AG08396 (cell line): ENCODE data around the gene ATG12.
A peak's percentile ranks its signal among the peaks of the same experiment; 100 is the strongest.
"Not testable (repeated sequence)": the region's sequence is repeated elsewhere in the genome, so short reads cannot be mapped to it uniquely, and the experiment has no call there.

Experiments
- DNase-seq: peaks from one replicate; pipeline ENCODE4 v3.0.0; 2012; ENCODE audit warnings: low spot score, mixed read lengths

Gene ATG12

DNA sequence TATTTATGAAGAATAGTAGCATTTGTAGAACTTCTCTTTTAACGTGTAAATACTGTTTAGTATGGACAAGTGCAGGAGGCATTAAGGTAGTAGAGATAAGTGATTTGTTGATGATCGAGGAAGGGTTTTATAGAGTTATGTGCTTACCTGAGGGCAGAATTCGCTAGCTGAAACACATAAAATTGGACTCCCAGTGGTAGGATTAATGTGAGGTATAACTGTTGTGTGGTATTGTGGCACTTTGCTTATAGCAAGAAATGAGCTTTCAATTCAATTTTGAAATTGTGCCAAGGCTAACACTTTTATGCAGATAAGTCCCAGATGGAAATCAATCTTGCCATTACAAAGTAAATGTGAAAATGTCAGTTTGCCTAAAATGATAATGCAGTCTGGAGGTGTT is 1.6 kb upstream of the ATG12 start:
- DNase-seq, result no peak

GRCh38 chr5:115842089-115842935 is 947 bp upstream of the ATG12 start:
- DNase-seq, result peak; percentile 73

DNA sequence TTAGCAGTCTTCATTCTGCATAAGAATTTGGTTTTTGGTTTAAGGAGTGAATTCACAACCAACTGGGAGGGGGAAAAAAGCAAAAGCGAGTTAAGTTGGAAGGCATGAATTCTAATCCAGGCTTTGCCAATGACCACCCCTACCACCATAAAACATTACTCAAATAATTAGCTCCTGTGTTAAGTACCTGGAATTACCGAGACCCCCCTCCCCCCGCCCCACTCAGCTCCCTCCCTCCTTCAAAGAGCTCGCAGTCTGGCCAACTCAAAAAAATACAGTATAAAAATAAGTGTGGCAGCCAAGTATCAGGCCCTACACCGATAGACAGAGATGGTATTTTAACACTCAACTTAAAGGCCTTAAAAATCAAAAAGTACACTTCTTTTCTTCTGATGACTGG is 492 bp downstream of the ATG12 start:
- no peak for DNase-seq

DNA sequence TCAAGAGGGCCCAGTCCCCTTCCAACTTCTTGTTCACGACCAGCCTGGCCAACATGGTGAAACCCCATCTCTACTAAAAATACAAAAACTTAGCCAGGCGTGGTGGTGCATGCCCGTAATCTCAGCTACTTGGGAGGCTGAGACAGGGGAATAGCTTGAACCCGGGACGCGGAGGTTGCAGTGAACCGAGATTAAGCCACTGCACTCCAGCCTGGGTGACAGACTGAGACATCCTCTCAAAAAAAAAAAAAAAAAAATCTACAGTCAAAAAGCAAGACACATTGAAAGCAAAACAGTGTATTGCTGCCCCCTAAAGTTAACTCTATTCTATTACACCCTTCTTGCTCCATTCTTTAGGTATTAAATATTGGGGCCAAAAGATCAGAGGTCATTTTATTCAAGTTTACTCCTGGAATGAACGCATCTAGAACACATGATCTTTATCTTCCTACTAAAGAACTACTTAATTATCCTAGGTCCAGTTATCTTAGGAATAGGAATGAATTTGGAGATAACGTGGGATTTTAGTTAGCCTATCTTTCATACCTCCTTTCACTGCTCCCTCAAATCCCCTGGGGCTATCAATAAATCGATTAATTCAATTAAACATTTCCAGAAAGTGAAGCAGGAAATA is 2.4 kb downstream of the ATG12 start:
- peak; percentile 49 for DNase-seq

GRCh38 chr5:115835481-115835880 is 5.9 kb downstream of the ATG12 start:
- no peak for DNase-seq

DNA sequence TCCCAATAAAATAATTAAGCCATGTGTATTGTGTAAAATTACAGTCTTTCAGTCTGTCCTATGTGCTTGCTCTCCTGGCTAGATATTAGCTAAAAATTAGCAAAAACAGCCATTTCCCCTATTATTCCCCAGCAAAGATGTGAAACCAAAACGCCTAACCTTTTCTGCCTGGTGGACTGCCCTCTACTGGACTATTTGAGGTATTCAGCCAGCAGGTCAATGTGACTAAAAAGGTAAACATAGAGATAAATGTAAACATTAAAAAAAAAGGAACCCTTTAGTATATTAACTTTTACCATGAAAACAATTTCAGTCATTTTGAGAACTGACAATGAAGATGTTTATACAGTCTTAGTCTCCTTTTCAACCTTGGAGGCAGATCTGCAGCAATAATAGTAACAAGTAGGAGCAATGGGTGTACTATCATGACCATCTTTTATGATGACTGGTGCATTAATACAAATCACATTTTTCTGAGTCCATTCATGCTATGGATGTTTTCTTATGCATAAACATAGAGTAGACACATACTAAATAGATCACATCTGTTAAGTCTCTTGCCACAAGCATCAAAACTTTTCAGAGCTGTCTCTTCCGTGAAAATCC is 10.1 kb downstream of the ATG12 start:
- peak; percentile 53 for DNase-seq

DNA sequence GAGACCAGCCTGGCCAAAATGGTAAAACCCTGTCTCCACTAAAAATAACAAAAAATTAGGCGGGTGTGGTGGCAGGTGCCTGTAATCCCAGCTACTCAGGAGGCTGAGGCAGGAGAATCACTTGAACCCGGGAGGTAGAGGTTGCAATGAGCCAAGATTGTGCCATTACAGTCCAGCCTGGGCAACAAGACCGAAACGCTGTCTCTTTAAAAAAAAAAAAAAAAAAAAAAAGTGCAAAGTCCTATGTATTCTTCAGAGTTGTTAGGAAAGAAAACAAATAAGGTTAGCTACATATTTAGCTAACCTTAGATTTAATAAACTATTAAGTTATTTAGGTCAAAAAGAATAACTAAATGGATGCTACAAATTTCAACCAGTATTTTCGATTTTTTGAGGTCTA is 11.5 kb downstream of the ATG12 start:
- no peak for DNase-seq

- no peak for DNase-seq
These were observed 15.4 kb downstream of the ATG12 start for GRCh38 chr5:115825948-115826347.

GRCh38 chr5:115824983-115825382 is 16.4 kb downstream of the ATG12 start:
- DNase-seq, result not testable (repeated sequence)

DNA sequence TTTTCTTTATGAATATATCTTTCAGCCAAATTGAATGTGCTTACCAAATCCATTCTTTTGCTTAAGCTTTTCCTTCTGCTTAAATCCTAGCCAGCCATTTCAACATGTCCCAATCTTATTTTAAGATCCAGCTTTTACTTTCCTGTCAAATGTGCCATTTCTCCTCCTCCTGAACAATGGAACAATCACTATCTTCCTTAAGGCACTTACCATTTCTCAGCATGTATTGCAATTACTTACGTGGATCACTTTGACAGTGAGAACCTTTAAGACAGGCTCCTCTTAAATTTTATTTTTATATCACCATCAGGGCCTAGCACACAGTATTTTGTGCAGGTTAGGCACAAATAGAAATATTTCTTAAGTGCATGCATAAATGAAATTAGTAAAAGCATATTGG is 20.5 kb downstream of the ATG12 start:
- DNase-seq, result no peak

GRCh38 chr5:115818821-115819220 is 22.5 kb downstream of the ATG12 start:
- DNase-seq, result no peak

GRCh38 chr5:115817386-115817785 is 24.0 kb downstream of the ATG12 start:
- DNase-seq, result no peak

DNA sequence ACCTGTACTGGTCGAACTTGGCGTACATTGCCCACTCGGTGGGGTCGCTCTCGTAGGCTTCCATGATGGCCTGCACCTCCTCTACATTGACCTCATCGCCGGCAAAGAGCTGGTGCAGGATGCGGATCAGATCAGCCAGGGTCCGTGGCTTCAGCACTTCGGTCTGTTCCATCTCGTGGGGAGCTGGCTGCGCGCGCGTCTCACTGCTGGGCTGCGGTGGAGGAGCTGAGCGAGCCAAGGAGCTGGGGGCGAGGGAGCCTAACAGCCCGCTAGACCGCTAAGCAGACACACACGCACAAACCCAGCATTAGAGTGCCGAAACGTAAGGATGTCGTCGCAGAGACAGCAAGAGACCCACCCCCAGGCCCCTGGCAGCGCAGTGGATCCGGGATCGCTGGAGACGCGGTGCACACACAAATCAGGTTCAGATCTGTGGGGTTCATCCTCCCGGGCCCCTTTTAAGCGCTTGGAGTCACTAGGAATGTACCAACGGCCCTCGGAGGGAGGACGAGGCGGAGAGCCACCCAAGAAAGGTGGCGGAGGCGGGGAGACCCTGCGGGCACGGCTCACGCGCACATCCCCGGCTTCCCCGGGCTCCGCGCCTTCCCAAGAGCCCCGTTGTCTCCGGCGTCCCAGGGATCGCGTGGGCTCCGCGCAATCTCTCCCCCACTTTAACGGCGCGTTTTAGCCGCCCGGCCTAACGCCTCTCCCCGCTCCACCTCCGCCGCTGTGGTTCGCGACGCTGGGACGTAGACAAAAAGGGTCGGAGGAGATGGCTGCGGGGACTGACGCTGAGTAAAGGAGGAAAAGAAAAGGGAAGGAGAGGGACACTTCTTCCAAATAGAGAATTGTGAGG is 24.9 kb downstream of the ATG12 start, which contains the start of gene CDO1:
Gene CDO1 (minus strand): TSS at position 434 of the 856 bp plus-strand sequence. CDS start 262 bp downstream, at position 172.
- DNase-seq, result peak; percentile 61

DNA sequence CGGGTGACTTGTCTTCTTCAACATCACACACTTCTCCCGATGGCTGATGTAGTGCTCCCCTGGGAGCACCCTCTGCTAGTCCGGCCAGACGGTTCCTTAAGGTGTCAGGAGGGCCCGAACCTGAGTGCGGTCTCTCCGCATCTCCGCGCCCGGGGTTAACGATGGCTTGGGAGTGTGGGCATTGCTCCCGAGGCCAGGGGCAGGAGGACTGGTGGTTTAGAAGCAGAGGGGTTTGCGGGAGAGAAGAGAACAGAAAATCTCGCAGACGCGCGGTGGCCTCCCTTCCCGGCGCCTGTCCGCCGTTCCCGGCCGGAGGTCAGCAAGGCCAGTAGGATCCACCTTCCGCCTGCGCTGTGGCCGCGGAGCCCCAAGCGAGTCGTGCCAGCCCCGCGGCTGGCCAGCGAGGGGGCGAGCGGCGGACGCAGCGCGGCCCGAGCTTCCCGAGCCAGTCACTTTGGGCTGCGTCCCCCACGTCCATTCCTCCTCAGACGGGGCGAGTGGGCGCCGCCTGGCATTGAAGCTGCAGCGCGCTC is 25.6 kb downstream of the ATG12 start:
- peak; percentile 14 for DNase-seq

- DNase-seq, result no peak
These were observed 26.2 kb downstream of the ATG12 start for GRCh38 chr5:115815006-115815692.

DNA sequence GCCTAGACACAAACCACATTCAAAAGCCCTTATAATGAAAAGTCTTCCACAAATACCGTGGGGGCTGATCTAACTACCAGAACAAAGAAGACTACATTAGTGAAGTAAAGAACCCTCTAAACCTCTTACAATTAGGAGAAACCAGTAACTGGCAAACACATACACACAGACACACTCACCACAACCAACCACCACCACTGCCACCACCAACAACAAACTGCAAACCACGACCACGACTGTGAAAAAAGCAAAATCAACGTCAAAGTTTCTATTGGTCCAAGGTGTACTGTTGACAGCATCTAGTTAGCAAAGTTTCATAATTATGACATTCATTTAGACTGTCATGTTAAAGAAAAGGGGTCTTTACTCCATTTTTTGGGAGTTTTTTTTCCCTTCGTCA is 27.6 kb downstream of the ATG12 start:
- no peak for DNase-seq

GRCh38 chr5:115812372-115812771 is 29.0 kb downstream of the ATG12 start:
- no peak for DNase-seq

DNA sequence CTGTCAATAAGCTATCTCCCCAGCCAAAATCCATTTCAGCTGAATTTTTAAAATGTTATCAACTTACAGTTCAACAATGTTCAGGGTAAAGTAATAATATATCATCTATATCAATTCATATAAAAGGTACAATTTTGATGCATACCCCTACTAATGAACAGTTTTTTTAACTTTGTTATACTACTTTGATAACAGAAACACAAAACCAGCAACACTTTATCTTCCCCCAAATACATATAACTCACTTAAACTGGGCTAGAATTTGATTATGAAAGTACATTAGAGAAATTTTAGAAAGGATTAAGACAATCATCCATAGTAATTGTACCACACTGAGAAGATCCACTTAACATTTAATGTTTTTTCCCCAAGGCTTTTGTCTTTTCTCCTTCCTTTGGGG is 30.0 kb downstream of the ATG12 start:
- no peak for DNase-seq

DNA sequence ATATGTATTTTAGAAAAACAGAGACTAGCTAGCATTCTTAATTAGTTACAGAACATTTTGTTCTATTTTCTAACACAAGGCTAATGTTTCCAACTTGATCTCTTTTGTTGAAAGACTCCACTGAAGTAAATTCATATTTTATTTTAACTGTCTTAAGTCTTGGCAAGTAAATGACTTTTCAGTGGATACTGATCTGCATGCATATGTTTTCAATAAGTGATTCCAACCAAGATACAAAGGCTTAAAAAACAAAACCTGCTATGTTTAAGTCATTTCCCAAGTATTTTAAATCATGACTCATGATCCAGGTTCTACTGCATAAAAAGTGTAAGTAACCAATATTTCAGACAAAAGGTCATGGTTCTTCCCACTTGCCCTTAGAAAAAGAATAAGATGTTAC is 30.6 kb downstream of the ATG12 start:
- no peak for DNase-seq

- no peak for DNase-seq
These were observed 31.4 kb downstream of the ATG12 start for GRCh38 chr5:115809946-115810345.

- DNase-seq, result not testable (repeated sequence)
These were observed 33.3 kb downstream of the ATG12 start for GRCh38 chr5:115808066-115808465.
